IMR-90 (cell line): ENCODE measurements around the gene RPS28. TPM values are rescaled to one million over a fixed set of nuclear protein-coding genes. Genes with fewer than 3 reads are reported as not detected.
A peak's percentile ranks its signal among the peaks of the same experiment; 100 is the strongest.

Experiments
- ATAC-seq: fragments of 200-7000 bp; cut with Tn5 transposase; 2 replicates; pipeline ENCODE4 v1.9.1; 2020; ENCODE audit warnings: low read depth, mild to moderate bottlenecking, moderate library complexity
- BruUV-seq: library from RNA; stranded (reverse); fragments of 400-500 nt; replicated peaks from 2 replicates; lab custom pipeline; 2021; lab: Mats Ljungman, UMichigan
- CTCF ChIA-PET: fragments of 300-600 bp; formaldehyde crosslinking; extraction: SDS; loops from one replicate; lab custom pipeline; 2021; ENCODE audit warnings: antibody characterized with exemption; lab: Yijun Ruan, JAX
- POLR2A ChIA-PET: fragments of 300-600 bp; sonication (Branson Sonifier 250); formaldehyde crosslinking; loops from one replicate; lab custom pipeline; 2022; ENCODE audit warnings: antibody characterized with exemption; ENCODE audit not compliant: unreplicated experiment; lab: Charles Lee
- DNase-seq: peaks from one replicate; pipeline ENCODE4 v3.0.0; 2013
- H2AFZ ChIP-seq: replicated peaks from 2 replicates; pipeline ENCODE3; 2013; ENCODE audit warnings: low read length, mild to moderate bottlenecking; ENCODE audit not compliant: poor library complexity
- H2AK5ac ChIP-seq: 2 replicates; pipeline ENCODE4 v1.6.1; 2013; ENCODE audit warnings: low read depth, low read length, inconsistent platforms
- H2AK9ac ChIP-seq: replicated peaks from 2 replicates; pipeline ENCODE3; 2013; ENCODE audit warnings: mild to moderate bottlenecking, low read depth, low read length, moderate library complexity; ENCODE audit not compliant: poor library complexity
- H2BK120ac ChIP-seq: 2 replicates; pipeline ENCODE4 v1.6.1; 2013; ENCODE audit warnings: low read depth, low read length, inconsistent platforms
- H2BK15ac ChIP-seq: 3 replicates; pipeline ENCODE4 v1.6.1; 2013; ENCODE audit warnings: low read depth, low read length, inconsistent platforms
- H2BK20ac ChIP-seq: 2 replicates; pipeline ENCODE4 v1.6.1; 2013; ENCODE audit warnings: low read depth, mild to moderate bottlenecking, inconsistent platforms, low read length, moderate library complexity
- H2BK5ac ChIP-seq: 2 replicates; pipeline ENCODE4 v1.6.1; 2013; ENCODE audit warnings: mild to moderate bottlenecking, low read depth, low read length, inconsistent platforms; ENCODE audit not compliant: poor library complexity, severe bottlenecking
- H3K14ac ChIP-seq: replicated peaks from 2 replicates; pipeline ENCODE4 v1.6.1; 2013; ENCODE audit warnings: low read depth, low read length, inconsistent platforms
- H3K18ac ChIP-seq: 2 replicates; pipeline ENCODE4 v1.6.1; 2013; ENCODE audit warnings: low read depth, low read length, control low read depth
- H3K23ac ChIP-seq: 2 replicates; pipeline ENCODE4 v1.6.1; 2013; ENCODE audit warnings: low read depth, low read length, inconsistent platforms
- H3K27ac ChIP-seq: 2 replicates; pipeline ENCODE4 v1.5.1; 2013; ENCODE audit warnings: mild to moderate bottlenecking, control low read depth, low read length; ENCODE audit not compliant: insufficient read depth
- H3K27me3 ChIP-seq: 2 replicates; pipeline ENCODE4 v1.6.1; 2013; ENCODE audit warnings: low read length; ENCODE audit not compliant: control insufficient read depth, insufficient read depth
- H3K36me3 ChIP-seq: 2 replicates; pipeline ENCODE4 v1.6.1; 2013; ENCODE audit warnings: low read length, mixed read lengths; ENCODE audit not compliant: control insufficient read depth, insufficient read depth
- H3K4ac ChIP-seq: 2 replicates; pipeline ENCODE4 v1.6.1; 2013; ENCODE audit warnings: low read depth, low read length, inconsistent platforms
- H3K4me1 ChIP-seq: 2 replicates; pipeline ENCODE4 v1.6.1; 2013; ENCODE audit warnings: low read length, mixed read lengths; ENCODE audit not compliant: control insufficient read depth, insufficient read depth
- H3K4me2 ChIP-seq: 2 replicates; pipeline ENCODE4 v1.6.1; 2013; ENCODE audit warnings: low read depth, mild to moderate bottlenecking, control low read depth, low read length, moderate library complexity
- H3K4me3 ChIP-seq: 2 replicates; pipeline ENCODE4 v1.5.1; 2013; ENCODE audit warnings: low read depth, mild to moderate bottlenecking, control low read depth, low read length, moderate library complexity; ENCODE audit not compliant: insufficient read depth
- H3K56ac ChIP-seq: 2 replicates; pipeline ENCODE4 v1.6.1; 2013; ENCODE audit warnings: low read length, inconsistent platforms; ENCODE audit not compliant: insufficient read depth; ENCODE audit errors: extremely low read depth
- H3K79me1 ChIP-seq, 2 experiments: 2 replicates each; pipeline ENCODE4 v1.6.1; 2013; ENCODE audit warnings: low read length in 2 of 2, inconsistent platforms in 1 of 2, low read depth in 1 of 2
- H3K9ac ChIP-seq: 2 replicates; pipeline ENCODE4 v1.6.1; 2013; ENCODE audit warnings: low read depth, low read length, control low read depth
- H3K9me1 ChIP-seq: 2 replicates; pipeline ENCODE4 v1.6.1; 2013; ENCODE audit warnings: low read length, inconsistent platforms; ENCODE audit not compliant: insufficient read depth
- H3K9me3 ChIP-seq: 2 replicates; pipeline ENCODE4 v1.6.1; 2013; ENCODE audit warnings: low read length; ENCODE audit not compliant: control insufficient read depth, insufficient read depth
- H4K20me1 ChIP-seq: 2 replicates; pipeline ENCODE4 v1.6.1; 2013; ENCODE audit warnings: low read length, inconsistent platforms; ENCODE audit not compliant: insufficient read depth
- H4K5ac ChIP-seq: 2 replicates; pipeline ENCODE4 v1.6.1; 2013; ENCODE audit warnings: mild to moderate bottlenecking, low read depth, low read length, control low read depth
- H4K8ac ChIP-seq, 2 experiments: 2 replicates each; pipeline ENCODE4 v1.6.1; 2013; ENCODE audit warnings: low read depth in 2 of 2, low read length in 2 of 2, control low read depth in 1 of 2, inconsistent platforms in 1 of 2
- H4K91ac ChIP-seq: 2 replicates; pipeline ENCODE4 v1.6.1; 2013; ENCODE audit warnings: low read depth, low read length, inconsistent platforms; ENCODE audit not compliant: insufficient read depth
- CHD1 ChIP-seq: IDR thresholded peaks from 2 replicates; pipeline ENCODE4 v1.6.1; 2012; ENCODE audit warnings: low read depth, low read length, improper control_type of control experiment
- NFE2L2 ChIP-seq: fragments of 150-350 bp; IDR thresholded peaks from 2 replicates; pipeline ENCODE4 v1.6.1; 2016; ENCODE audit warnings: low read depth, mild to moderate bottlenecking, low read length
- RCOR1 ChIP-seq: IDR thresholded peaks from 2 replicates; pipeline ENCODE4 v1.6.1; 2012; ENCODE audit warnings: mild to moderate bottlenecking, low read length, improper control_type of control experiment; ENCODE audit not compliant: insufficient replicate concordance
- WGBS, 2 experiments: methylation state at CpG; one replicate each; pipeline versions ENCODE4 v1.1.5 to v1.1.7; 2013; ENCODE audit warnings: missing lambda C conversion rate in 2 of 2; ENCODE audit not compliant: insufficient read length in 1 of 2; ENCODE audit errors: extremely low coverage in 2 of 2; 5-methylcytosine and 5-hydroxymethylcytosine counted together
- dilution Hi-C: fragments of 300-500 bp; cut with HindIII; formaldehyde crosslinking; loops from one replicate; pipeline ENCODE4 v1.14.3; 2018; ENCODE audit warnings: low sequenced_read_pairs; ENCODE audit not compliant: unreplicated experiment
- in situ Hi-C: fragments of 300-500 bp; cut with MboI; formaldehyde crosslinking; loops from 3 replicates; pipeline ENCODE4 v1.14.3; 2019; ENCODE audit warnings: low sequenced_read_pairs, inconsistent platforms, mixed read lengths
- intact Hi-C: fragments of 100-400 bp; cut with micrococcal nuclease; formaldehyde crosslinking; loops from 2 replicates; pipeline ENCODE4 v1.10.0; 2022
- polyA plus RNA-seq, 3 experiments: library from polyadenylated mRNA; depleted of rRNA; stranded (reverse); fragments of >200 nt; gene quantifications; 2 replicates each; pipeline ENCODE4 v1.2.3, GENCODE V29; 2012; ENCODE audit warnings: low replicate concordance in 1 of 3
- total RNA-seq: library from RNA; depleted of rRNA; stranded (reverse); fragments of >200 nt; gene quantifications from 2 replicates; pipeline ENCODE4 v1.2.3, GENCODE V29; 2012
- TF ChIP-seq, protein P1 (sequence below): fragments of 150-350 bp; IDR thresholded peaks from 2 replicates; pipeline ENCODE4 v1.6.1; 2017; ENCODE audit warnings: mild to moderate bottlenecking, antibody characterized with exemption, low read length, low read depth
- TF ChIP-seq, protein P2 (sequence below): conservative IDR thresholded peaks from 2 replicates; pipeline ENCODE4 v1.5.1; 2012; ENCODE audit warnings: mild to moderate bottlenecking, low read depth, low read length, improper control_type of control experiment

The RPS28 gene
- total and polyA plus RNA-seq, 2 of the 4 experiments (the other 2 are of a cell fraction) = 143 to 643 TPM

DNA sequence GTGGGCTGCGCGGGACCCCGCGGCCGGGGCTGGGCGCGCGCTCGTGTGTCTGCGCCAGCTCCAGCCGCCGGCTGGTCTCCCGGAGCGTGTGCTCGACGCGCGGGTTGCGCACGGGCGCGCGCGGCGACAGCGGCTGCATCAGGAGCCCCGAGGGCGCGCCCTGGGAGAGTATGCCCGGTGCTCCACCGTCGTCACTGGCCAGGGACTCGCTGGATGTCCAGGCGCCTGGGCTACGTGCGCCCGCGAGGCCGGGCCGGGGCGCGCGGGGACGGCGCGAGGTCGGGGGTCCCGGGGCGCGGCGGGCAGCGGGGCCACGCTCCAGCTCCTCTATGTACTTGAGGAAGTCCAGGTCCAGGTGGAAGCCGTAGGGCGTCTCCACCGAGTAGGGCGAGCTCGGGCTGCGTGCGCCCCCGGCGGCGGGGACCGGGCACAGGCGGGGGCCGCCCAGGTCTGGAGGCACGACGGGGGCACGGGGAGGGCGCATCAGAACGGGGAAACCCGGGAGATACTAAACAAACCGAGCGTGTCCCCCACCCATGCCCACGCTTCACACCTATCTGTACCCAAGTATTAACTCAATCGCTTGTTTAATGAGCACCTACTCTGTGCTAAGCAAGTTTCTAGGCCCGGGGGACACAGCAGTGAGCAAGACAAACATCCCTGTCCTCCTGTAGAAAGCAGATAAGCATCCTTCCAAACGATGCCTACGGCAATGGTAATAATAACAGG, 14.2 kb downstream of the RPS28 start:
- no peak for DNase-seq
- ChIA-PET POLR2A (no interaction called here), CTCF (interaction anchor here (1.1 kb wide), 1 partner anchor 144 kb away, joined by 3 read pairs; no protein-coding TSS in a partner anchor)
- Histone ChIP-seq H3K27ac (no peak overlapping the region), H2AFZ (peak overlapping the region; percentile 72), H3K4ac (no peak overlapping the region), H4K5ac (no peak overlapping the region), H2BK120ac (no peak overlapping the region), H3K14ac (no peak overlapping the region), H3K56ac (no peak overlapping the region), H3K9ac (no peak overlapping the region), H4K8ac (no peak overlapping the region), H3K9me1 (no peaks in the 10 kb centered on the region), H3K4me3 (peak overlapping the region; percentile 40), H2AK5ac (no peak overlapping the region), H3K79me1 (no peaks in the 10 kb centered on the region), H4K20me1 (no peaks in the 10 kb centered on the region), H2BK20ac (no peak overlapping the region), H4K91ac (no peak overlapping the region), H3K18ac (no peak overlapping the region), H3K4me1 (peaks cover 2% of the 10 kb centered on the region; the same call in 1 of the 2 replicates), H3K36me3 (no peaks in the 10 kb centered on the region), H3K4me2 (peak overlapping the region; percentile 57), H3K23ac (no peak overlapping the region), H2BK5ac (no peak overlapping the region), H3K9me3 (no peaks in the 10 kb centered on the region), H2BK15ac (no peak overlapping the region), H3K27me3 (peaks cover 46% of the 10 kb centered on the region), H2AK9ac (no peak overlapping the region)
- in situ Hi-C loops (no loop called here), intact Hi-C loops (no loop called here), dilution Hi-C loops (no loop called here)
- BruUV-seq = no TSS peak
- WGBS, 2 experiments = 2% methylated on average over 39 of the region's 79 CpGs; no CpG with 5 or more reads in 1 of the 2 experiments
- ATAC-seq = no peak; the same call in 1 of the 2 replicates
- TF ChIP-seq, protein P1, sequence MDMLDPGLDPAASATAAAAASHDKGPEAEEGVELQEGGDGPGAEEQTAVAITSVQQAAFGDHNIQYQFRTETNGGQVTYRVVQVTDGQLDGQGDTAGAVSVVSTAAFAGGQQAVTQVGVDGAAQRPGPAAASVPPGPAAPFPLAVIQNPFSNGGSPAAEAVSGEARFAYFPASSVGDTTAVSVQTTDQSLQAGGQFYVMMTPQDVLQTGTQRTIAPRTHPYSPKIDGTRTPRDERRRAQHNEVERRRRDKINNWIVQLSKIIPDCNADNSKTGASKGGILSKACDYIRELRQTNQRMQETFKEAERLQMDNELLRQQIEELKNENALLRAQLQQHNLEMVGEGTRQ = no peak
- TF ChIP-seq RCOR1 (no peak), NFE2L2 (no peak), CHD1 (no peak)
- TF ChIP-seq, protein P2, sequence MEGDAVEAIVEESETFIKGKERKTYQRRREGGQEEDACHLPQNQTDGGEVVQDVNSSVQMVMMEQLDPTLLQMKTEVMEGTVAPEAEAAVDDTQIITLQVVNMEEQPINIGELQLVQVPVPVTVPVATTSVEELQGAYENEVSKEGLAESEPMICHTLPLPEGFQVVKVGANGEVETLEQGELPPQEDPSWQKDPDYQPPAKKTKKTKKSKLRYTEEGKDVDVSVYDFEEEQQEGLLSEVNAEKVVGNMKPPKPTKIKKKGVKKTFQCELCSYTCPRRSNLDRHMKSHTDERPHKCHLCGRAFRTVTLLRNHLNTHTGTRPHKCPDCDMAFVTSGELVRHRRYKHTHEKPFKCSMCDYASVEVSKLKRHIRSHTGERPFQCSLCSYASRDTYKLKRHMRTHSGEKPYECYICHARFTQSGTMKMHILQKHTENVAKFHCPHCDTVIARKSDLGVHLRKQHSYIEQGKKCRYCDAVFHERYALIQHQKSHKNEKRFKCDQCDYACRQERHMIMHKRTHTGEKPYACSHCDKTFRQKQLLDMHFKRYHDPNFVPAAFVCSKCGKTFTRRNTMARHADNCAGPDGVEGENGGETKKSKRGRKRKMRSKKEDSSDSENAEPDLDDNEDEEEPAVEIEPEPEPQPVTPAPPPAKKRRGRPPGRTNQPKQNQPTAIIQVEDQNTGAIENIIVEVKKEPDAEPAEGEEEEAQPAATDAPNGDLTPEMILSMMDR = 0 out of 2 replicates have a peak, but pooled peaks have one; percentile 3
